PFSK-1 (cell line): ENCODE results near the gene SNX3.

Experiments used
- FOXP2 ChIP-seq: optimal IDR thresholded peaks from 2 replicates; pipeline ENCODE3; 2011; ENCODE audit warnings: borderline replicate concordance, control low read depth, inconsistent platforms; ENCODE audit not compliant: insufficient read depth; ENCODE audit errors: extremely low read length, extremely low read depth
- POLR2AphosphoS5 ChIP-seq: IDR thresholded peaks from 2 replicates; pipeline ENCODE4 v1.6.1; 2012; ENCODE audit warnings: low read depth, mild to moderate bottlenecking, control low read depth, low read length, moderate library complexity
- SIN3A ChIP-seq: IDR thresholded peaks from 2 replicates; pipeline ENCODE4 v1.6.1; 2012; ENCODE audit warnings: mild to moderate bottlenecking, low read length, moderate library complexity, borderline replicate concordance; ENCODE audit not compliant: insufficient read depth
- TAF1 ChIP-seq: IDR thresholded peaks from 2 replicates; pipeline ENCODE4 v1.6.1; 2012; ENCODE audit warnings: low read length, control low read depth, borderline replicate concordance; ENCODE audit not compliant: insufficient read depth
- TF ChIP-seq, protein P1 (sequence below), 2 experiments: IDR thresholded peaks; 2 replicates each; pipeline versions ENCODE4 v1.6.1 to v1.8.0; 2011 to 2012; ENCODE audit warnings: low read depth in 2 of 2, low read length in 2 of 2, control low read depth in 1 of 2, inconsistent platforms in 1 of 2, mild to moderate bottlenecking in 1 of 2, moderate library complexity in 1 of 2; ENCODE audit not compliant: insufficient read depth in 1 of 2

The SNX3 gene

DNA sequence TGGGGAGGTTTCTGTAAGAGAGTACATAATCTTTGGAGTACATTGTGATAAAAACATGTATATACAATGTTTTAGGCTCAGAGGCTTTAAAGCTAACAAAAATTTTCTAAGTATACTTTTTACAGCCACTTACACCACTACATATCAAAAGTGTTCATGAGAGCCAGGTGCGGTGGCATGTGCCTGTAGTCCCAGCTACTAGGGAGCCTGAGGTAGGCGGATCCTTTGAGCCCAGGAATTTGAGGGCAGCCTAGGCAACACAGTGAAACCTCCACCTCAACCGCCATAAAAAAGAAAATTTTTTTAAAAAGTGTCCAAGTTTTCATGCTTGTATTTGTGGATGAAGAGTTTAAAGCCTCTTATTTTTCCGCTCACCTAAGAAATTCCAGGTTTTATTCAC, 22.5 kb downstream of the SNX3 start:
- TF ChIP-seq SIN3A (no peak), TAF1 (no peak), POLR2AphosphoS5 (no peak), FOXP2 (no peak)
- TF ChIP-seq, protein P1, sequence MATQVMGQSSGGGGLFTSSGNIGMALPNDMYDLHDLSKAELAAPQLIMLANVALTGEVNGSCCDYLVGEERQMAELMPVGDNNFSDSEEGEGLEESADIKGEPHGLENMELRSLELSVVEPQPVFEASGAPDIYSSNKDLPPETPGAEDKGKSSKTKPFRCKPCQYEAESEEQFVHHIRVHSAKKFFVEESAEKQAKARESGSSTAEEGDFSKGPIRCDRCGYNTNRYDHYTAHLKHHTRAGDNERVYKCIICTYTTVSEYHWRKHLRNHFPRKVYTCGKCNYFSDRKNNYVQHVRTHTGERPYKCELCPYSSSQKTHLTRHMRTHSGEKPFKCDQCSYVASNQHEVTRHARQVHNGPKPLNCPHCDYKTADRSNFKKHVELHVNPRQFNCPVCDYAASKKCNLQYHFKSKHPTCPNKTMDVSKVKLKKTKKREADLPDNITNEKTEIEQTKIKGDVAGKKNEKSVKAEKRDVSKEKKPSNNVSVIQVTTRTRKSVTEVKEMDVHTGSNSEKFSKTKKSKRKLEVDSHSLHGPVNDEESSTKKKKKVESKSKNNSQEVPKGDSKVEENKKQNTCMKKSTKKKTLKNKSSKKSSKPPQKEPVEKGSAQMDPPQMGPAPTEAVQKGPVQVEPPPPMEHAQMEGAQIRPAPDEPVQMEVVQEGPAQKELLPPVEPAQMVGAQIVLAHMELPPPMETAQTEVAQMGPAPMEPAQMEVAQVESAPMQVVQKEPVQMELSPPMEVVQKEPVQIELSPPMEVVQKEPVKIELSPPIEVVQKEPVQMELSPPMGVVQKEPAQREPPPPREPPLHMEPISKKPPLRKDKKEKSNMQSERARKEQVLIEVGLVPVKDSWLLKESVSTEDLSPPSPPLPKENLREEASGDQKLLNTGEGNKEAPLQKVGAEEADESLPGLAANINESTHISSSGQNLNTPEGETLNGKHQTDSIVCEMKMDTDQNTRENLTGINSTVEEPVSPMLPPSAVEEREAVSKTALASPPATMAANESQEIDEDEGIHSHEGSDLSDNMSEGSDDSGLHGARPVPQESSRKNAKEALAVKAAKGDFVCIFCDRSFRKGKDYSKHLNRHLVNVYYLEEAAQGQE (IDR thresholded peaks at IDR 0.05; ENCODE audit: insufficient read depth in 1 of 2, low read depth in 2 of 2, low read length in 2 of 2): no peak

DNA sequence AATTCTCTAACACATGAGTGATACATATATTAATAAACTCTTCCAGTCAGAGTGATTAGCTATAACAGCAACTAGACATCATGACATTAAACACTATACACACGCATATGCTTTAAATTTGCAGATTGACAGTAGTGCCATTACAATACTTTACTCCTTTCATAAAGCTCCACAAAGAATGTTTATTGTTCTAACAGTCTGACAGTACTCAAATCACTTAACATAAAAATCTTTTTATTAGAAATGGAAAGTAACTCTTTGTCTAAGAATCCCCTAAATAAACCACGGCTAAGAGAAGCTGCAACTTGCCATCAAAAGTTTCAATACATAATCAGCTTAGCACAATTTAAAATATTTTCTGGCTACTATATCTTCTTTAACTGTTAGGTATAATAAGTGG, 24.0 kb downstream of the SNX3 start:
- TF ChIP-seq POLR2AphosphoS5 (no peak), FOXP2 (no peak), TAF1 (no peak), SIN3A (no peak)
- TF ChIP-seq, protein P1 (IDR thresholded peaks at IDR 0.05; ENCODE audit: insufficient read depth in 1 of 2, low read depth in 2 of 2, low read length in 2 of 2): no peak

DNA sequence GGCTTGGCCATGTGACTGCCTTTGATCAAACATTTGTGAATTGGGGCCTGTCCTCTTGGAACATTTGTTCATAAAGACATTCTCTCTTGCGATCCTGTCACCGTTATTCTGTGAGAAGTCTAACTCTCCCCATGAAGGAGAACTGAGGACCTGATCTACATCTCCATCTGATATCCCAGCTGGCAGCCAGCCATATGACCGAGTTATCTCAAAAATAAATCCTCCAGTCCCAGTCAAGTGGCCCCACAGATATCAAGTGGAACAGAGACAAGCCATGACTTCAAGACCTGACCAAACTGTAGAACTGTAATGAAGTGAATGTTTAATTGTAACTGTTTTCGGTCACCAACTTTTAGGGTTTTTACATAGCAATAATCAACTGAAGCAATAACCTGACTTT, 25.7 kb downstream of the SNX3 start:
- no peak for TF ChIP-seq POLR2AphosphoS5
- TF ChIP-seq FOXP2: no peak
- TF ChIP-seq, protein P1 (IDR thresholded peaks at IDR 0.05; ENCODE audit: insufficient read depth in 1 of 2, low read depth in 2 of 2, low read length in 2 of 2): no peak
- TF ChIP-seq SIN3A: no peak
- TF ChIP-seq TAF1: no peak

DNA sequence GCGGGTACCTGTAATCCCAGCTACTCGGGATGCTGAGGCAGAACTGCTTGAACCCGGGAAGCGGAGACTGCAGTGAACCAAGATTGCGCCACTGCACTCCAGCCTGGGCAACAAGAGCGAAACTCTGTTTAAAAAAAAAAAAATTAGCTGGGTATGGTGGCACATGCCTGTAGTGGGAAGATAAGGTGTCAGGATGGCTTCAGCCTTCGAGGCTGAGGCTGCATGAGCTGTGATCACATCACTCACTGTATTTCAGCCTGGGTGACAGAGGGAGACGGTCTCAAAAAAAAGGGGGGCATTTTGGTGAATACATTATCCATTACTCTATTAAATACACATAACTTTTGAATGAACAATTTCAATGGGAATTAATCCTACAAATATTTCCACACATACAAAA, 32.4 kb downstream of the SNX3 start:
- TF ChIP-seq, protein P1 (IDR thresholded peaks at IDR 0.05; ENCODE audit: insufficient read depth in 1 of 2, low read depth in 2 of 2, low read length in 2 of 2): no peak
- TF ChIP-seq SIN3A: no peak
- no peak for TF ChIP-seq POLR2AphosphoS5
- no peak for TF ChIP-seq FOXP2
- no peak for TF ChIP-seq TAF1

DNA sequence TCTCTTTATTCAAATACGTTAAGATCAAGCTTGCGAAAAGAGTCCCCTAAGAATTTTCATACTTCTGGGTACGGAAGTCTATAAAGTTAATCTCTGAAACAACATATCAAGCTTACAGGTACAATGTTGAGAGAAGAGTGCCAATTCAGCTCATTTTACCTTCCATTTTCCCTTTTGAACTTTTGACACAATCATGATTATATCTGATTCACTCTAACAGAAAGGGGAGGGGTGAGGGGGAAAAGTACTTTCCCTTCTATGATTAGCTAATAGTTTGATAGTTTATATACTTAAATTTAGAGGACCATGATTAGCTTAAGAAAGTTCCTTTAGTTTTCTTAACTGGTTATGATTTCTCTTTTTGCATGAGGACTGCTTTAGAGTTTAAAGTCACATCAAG, 33.5 kb downstream of the SNX3 start:
- TF ChIP-seq, protein P1 (IDR thresholded peaks at IDR 0.05; ENCODE audit: insufficient read depth in 1 of 2, low read depth in 2 of 2, low read length in 2 of 2): no peak
- TF ChIP-seq TAF1 (no peak), POLR2AphosphoS5 (no peak), SIN3A (no peak), FOXP2 (no peak)
